HEK293T (cell line): ENCODE results near the gene SENP1.

Experiments used
- CTCF ChIA-PET: fragments of 350-600 bp; formaldehyde crosslinking; extraction: SDS; loops from one replicate; lab custom pipeline; 2021; ENCODE audit warnings: antibody characterized with exemption, inconsistent platforms; lab: Yijun Ruan, JAX
- POLR2A ChIA-PET: fragments of 350-600 bp; formaldehyde crosslinking; extraction: SDS; loops from one replicate; lab custom pipeline; 2020; ENCODE audit warnings: antibody characterized with exemption, inconsistent platforms; lab: Yijun Ruan, JAX
- DNase-seq: peaks from one replicate; pipeline ENCODE4 v3.0.0; 2012; ENCODE audit warnings: mixed read lengths; ENCODE audit errors: extremely low spot score
- ARNT ChIP-seq: fragments of 450-650 bp; IDR thresholded peaks from 2 replicates; pipeline ENCODE4 v1.6.1; 2017; ENCODE audit warnings: mild to moderate bottlenecking
- BHLHE40 ChIP-seq: fragments of 450-650 bp; IDR thresholded peaks from 2 replicates; pipeline ENCODE4 v1.6.1; 2016; ENCODE audit warnings: mild to moderate bottlenecking, moderate library complexity, borderline replicate concordance
- CTBP1 ChIP-seq: fragments of 450-650 bp; IDR thresholded peaks from 2 replicates; pipeline ENCODE4 v1.6.1; 2016; ENCODE audit warnings: borderline replicate concordance
- ELF4 ChIP-seq: fragments of 450-650 bp; IDR thresholded peaks from 2 replicates; pipeline ENCODE4 v1.6.1; 2017; ENCODE audit warnings: antibody characterized with exemption
- FOXA1 ChIP-seq: fragments of 450-650 bp; IDR thresholded peaks from 2 replicates; pipeline ENCODE4 v1.6.1; 2016; ENCODE audit warnings: mild to moderate bottlenecking
- FOXK2 ChIP-seq: fragments of 450-650 bp; IDR thresholded peaks from 2 replicates; pipeline ENCODE4 v1.6.1; 2016; ENCODE audit warnings: mild to moderate bottlenecking
- FOXM1 ChIP-seq: fragments of 450-650 bp; IDR thresholded peaks from 2 replicates; pipeline ENCODE4 v1.6.1; 2017; ENCODE audit warnings: mild to moderate bottlenecking, borderline replicate concordance
- HDGF ChIP-seq: fragments of 450-650 bp; IDR thresholded peaks from 2 replicates; pipeline ENCODE4 v1.6.1; 2017; ENCODE audit warnings: antibody characterized with exemption, borderline replicate concordance
- L3MBTL2 ChIP-seq: fragments of 450-650 bp; conservative IDR thresholded peaks from 2 replicates; pipeline ENCODE4 v1.6.1; 2016; ENCODE audit warnings: mild to moderate bottlenecking
- LEF1 ChIP-seq: fragments of 450-650 bp; IDR thresholded peaks from 2 replicates; pipeline ENCODE4 v1.6.1; 2017; ENCODE audit warnings: mild to moderate bottlenecking, borderline replicate concordance
- NFRKB ChIP-seq: fragments of 450-650 bp; IDR thresholded peaks from 2 replicates; pipeline ENCODE4 v1.6.1; 2016; ENCODE audit warnings: mild to moderate bottlenecking, moderate library complexity
- PKNOX1 ChIP-seq: fragments of 450-650 bp; IDR thresholded peaks from 2 replicates; pipeline ENCODE4 v1.6.1; 2016
- SP1 ChIP-seq: fragments of 450-650 bp; IDR thresholded peaks from 2 replicates; pipeline ENCODE4 v1.6.1; 2017
- SUZ12 ChIP-seq: fragments of 450-650 bp; IDR thresholded peaks from 2 replicates; pipeline ENCODE4 v1.6.1; 2016; ENCODE audit warnings: mild to moderate bottlenecking
- TARDBP ChIP-seq: fragments of 450-650 bp; IDR thresholded peaks from 2 replicates; pipeline ENCODE4 v1.6.1; 2016
- ZNF384 ChIP-seq: fragments of 450-650 bp; IDR thresholded peaks from 2 replicates; pipeline ENCODE4 v1.6.1; 2016

Gene SENP1

DNA sequence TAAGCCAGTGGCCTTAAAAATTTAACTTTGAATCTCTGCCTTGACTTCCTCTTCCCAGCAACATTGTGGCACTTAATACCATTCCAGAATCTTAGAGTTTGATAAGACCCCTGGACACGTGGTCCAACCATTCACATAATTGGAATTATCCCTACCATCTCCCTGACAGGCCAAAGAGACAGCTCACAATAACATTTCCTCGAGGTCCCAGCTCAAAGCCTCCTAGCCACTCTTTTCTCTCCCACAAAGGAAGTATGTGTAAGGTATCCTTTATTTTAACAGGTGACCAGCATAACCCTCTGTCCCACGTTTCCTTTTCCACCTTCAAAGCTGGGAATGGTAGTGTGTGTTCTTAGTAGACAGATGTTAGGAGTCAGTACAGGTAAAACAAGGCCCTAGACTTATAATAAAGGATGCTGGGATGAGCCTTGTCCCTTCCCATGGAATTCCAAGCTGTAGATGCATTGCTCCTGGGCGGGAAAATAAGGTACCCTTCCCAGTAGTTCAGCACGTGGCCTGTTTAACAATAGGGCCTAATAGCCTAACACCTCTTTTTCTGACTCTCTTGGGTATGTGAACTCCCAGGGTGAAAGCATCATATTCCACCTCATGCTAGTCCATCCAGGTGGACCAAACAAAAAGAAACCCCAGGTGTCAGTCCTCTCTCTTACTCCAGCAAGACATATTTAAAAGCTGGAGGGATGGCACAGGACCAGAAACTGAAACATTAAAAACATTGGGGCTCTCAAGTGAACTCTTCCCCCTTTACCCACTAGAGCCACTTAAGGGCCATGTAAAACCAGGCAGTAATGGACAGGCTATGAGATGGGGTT lies 64.1 kb downstream of the SENP1 start:
- no peak for TF ChIP-seq ARNT
- TF ChIP-seq SP1 = no peak
- TF ChIP-seq FOXK2 = no peak
- no peak for TF ChIP-seq BHLHE40
- TF ChIP-seq ELF4 = no peak
- TF ChIP-seq CTBP1 = no peak
- no peak for TF ChIP-seq SUZ12
- TF ChIP-seq ZNF384 = no peak
- no peak for TF ChIP-seq FOXM1
- no peak for TF ChIP-seq NFRKB
- TF ChIP-seq FOXA1 = no peak
- no peak for TF ChIP-seq L3MBTL2
- no peak for TF ChIP-seq HDGF
- no peak for TF ChIP-seq PKNOX1
- TF ChIP-seq LEF1 = no peak
- no peak for TF ChIP-seq TARDBP
- POLR2A ChIA-PET = no interaction called here
- no peak for DNase-seq
- CTCF ChIA-PET = no interaction called here

- ChIA-PET POLR2A (no interaction called here), CTCF (no interaction called here)
- TF ChIP-seq NFRKB (no peak), ZNF384 (no peak), ELF4 (no peak), SUZ12 (no peak), ARNT (no peak), FOXA1 (no peak), SP1 (no peak), LEF1 (no peak), HDGF (no peak), CTBP1 (no peak), BHLHE40 (no peak), L3MBTL2 (no peak), FOXM1 (no peak), PKNOX1 (no peak), TARDBP (no peak), FOXK2 (no peak)
- DNase-seq = no peak
Measured at GRCh38 chr12:48040354-48040753, 65.5 kb downstream of the SENP1 start.

- ChIA-PET POLR2A (no interaction called here), CTCF (no interaction called here)
- no peak for DNase-seq
- no peak for TF ChIP-seq TARDBP
- no peak for TF ChIP-seq L3MBTL2
- no peak for TF ChIP-seq HDGF
- no peak for TF ChIP-seq FOXA1
- no peak for TF ChIP-seq SP1
- TF ChIP-seq ZNF384 = no peak
- no peak for TF ChIP-seq NFRKB
- TF ChIP-seq FOXK2 = no peak
- no peak for TF ChIP-seq FOXM1
- no peak for TF ChIP-seq PKNOX1
- TF ChIP-seq LEF1 = no peak
Measured at GRCh38 chr12:48039151-48039550, 66.7 kb downstream of the SENP1 start.

GRCh38 chr12:48038085-48038484 lies 67.8 kb downstream of the SENP1 start:
- ChIA-PET CTCF (no interaction called here), POLR2A (no interaction called here)
- DNase-seq = no peak
- TF ChIP-seq BHLHE40 (no peak), FOXA1 (no peak), NFRKB (no peak), HDGF (no peak), TARDBP (no peak)

DNA sequence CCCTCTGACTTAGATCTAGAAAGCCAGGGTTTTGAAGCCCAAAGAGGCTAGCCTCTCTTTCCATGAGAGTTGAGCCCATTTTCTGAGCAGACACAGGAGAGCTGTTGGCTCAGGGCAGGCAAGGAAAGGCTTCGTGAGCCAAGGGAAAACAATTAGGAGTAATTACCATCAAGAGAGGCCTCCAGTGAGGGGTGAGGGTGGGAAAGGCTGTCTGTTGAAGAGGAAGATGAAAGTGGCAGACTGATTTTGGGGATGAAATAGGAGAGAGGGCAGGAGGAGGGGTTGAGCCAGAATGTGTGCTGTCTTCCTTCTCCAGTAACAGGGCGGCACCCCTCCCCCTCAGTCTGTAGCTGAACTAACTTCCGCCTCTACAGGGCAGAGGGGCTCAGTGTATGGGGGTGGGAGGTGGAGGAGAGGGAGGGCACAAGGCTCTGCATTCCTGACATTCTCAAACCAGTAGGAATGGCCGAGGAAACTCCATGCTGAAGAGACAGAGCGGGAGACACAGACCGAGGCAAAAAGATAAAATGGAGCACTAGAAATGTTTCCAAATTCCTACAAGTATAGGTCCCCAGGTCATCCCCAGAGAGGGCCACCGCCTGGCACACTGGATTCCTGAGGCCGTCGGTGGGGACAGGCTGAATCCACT lies 68.5 kb downstream of the SENP1 start:
- DNase-seq = no peak
- no peak for TF ChIP-seq SUZ12
- no peak for TF ChIP-seq L3MBTL2
- TF ChIP-seq ARNT = no peak
- ChIA-PET CTCF (interaction anchor here (0.6 kb wide), 1 partner anchor 25 kb away, joined by 4 read pairs; no protein-coding TSS in a partner anchor), POLR2A (no interaction called here)

GRCh38 chr12:48036818-48037217 lies 69.1 kb downstream of the SENP1 start:
- POLR2A ChIA-PET = interaction anchor here (0.5 kb wide), 1 partner anchor 14 kb away, joined by 3 read pairs; no protein-coding TSS in a partner anchor
- CTCF ChIA-PET = interaction anchor here (0.6 kb wide), 1 partner anchor 25 kb away, joined by 4 read pairs; no protein-coding TSS in a partner anchor
- TF ChIP-seq HDGF = no peak
- no peak for TF ChIP-seq ELF4
- no peak for TF ChIP-seq NFRKB
- TF ChIP-seq FOXM1 = no peak
- no peak for TF ChIP-seq FOXA1
- no peak for DNase-seq
